Measurements from ENCODE around the gene RLBP1.

GRCh38 chr15:89165677-89166076 lies 55.7 kb downstream of the RLBP1 start:
- TF ChIP-seq POLR2A (IDR thresholded peaks at IDR 0.05) (no peak), CTCF (IDR thresholded peaks at IDR 0.05) (no peak)

Measured in esophagus squamous epithelium (tissue), 4 donors.